NCI-H226 (cell line): Measurements from ENCODE around the gene UBR3.
"Not testable (repeated sequence)": the region's sequence is repeated elsewhere in the genome, so short reads cannot be mapped to it uniquely, and the experiment has no call there.

ENCODE experiments used
- DNase-seq: peaks from one replicate; pipeline ENCODE4 v3.0.0-alpha.2; 2015

The UBR3 gene, protein sequence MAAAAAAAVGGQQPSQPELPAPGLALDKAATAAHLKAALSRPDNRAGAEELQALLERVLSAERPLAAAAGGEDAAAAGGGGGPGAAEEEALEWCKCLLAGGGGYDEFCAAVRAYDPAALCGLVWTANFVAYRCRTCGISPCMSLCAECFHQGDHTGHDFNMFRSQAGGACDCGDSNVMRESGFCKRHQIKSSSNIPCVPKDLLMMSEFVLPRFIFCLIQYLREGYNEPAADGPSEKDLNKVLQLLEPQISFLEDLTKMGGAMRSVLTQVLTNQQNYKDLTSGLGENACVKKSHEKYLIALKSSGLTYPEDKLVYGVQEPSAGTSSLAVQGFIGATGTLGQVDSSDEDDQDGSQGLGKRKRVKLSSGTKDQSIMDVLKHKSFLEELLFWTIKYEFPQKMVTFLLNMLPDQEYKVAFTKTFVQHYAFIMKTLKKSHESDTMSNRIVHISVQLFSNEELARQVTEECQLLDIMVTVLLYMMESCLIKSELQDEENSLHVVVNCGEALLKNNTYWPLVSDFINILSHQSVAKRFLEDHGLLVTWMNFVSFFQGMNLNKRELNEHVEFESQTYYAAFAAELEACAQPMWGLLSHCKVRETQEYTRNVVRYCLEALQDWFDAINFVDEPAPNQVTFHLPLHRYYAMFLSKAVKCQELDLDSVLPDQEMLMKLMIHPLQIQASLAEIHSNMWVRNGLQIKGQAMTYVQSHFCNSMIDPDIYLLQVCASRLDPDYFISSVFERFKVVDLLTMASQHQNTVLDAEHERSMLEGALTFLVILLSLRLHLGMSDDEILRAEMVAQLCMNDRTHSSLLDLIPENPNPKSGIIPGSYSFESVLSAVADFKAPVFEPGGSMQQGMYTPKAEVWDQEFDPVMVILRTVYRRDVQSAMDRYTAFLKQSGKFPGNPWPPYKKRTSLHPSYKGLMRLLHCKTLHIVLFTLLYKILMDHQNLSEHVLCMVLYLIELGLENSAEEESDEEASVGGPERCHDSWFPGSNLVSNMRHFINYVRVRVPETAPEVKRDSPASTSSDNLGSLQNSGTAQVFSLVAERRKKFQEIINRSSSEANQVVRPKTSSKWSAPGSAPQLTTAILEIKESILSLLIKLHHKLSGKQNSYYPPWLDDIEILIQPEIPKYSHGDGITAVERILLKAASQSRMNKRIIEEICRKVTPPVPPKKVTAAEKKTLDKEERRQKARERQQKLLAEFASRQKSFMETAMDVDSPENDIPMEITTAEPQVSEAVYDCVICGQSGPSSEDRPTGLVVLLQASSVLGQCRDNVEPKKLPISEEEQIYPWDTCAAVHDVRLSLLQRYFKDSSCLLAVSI (N-terminal part only)

GRCh38 chr2:169827272-169828140, at the start of gene UBR3:
TSS of gene UBR3 (plus strand) at chr2:169827454. CDS start at chr2:169827508, 54 bp downstream.
- peak; percentile 88 for DNase-seq

- no peak for DNase-seq
These were observed 48.8 kb upstream of the UBR3 start for GRCh38 chr2:169778446-169778845.

DNA sequence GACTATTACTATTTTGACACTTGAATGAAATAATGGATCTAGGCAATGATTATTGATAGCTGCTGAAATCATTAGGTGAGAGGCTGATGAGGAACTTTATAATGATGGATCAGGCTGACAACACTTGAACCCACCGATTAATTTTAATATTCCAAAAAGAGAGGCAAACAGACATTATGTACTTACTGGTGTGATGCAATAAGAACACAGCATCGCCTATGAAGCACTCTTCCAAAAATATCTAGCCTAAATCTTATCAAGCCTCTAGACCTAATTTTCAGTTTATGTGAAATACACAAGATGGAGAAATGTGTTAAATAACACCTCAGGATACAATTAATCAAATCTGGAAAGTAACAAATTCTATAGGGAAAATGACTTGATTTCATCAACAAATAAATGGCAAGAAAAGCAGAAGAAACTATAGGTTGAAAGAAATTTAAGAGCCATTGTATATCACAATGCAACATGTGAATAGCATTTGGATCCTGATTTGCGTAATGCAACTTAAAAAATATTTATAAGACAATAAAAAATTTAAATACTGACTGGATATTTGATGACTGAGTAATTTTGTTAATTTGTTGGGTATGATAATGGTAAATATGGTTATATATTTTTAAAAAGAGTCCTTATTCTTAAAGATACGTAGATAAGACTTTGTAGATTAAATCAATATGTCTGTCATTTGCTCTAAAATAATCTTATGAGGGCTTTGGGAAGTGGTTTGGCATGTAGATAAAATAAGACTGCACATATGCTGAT, 45.8 kb upstream of the UBR3 start:
- no peak for DNase-seq

DNA sequence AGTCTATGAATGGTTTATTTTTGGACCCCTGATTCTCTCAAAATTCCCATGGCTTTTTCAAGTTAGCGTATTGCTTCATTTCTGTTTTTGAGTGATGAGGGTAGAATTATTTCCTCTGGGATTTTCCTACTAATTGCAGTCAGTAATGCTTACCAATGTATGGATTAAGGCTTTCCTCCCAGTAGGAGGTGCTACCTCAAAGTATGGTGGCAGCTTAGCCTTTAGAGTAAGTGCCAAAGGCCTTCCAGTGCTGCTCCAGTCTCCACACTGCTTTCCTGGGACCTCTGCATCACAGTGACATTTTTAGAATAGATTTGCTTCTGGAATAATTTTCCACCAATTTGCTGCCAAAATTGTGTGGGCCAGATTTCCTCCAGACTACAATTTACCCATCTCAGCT, 44.7 kb upstream of the UBR3 start:
- DNase-seq = no peak

DNA sequence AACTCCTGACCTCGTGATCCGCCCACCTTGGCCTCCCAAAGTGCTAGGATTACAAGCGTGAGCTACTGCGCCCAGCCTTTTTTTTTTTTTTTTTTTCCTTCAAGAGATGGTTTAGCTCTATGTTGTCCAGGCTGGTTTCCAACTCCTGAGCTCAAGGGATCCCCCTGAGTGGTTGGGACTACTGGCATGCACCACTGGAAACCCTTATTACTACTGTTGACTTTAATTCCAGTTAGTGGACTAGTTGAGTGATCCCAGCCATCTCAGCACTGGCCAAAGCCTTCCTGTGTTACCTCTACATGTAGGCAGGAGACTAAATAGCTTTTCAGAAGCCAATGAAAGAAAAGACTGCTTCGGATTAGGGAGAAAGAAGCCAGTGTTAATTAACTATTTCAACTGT, 36.7 kb upstream of the UBR3 start:
- no peak for DNase-seq

GRCh38 chr2:169795181-169795580, 32.1 kb upstream of the UBR3 start:
- DNase-seq = no peak

DNA sequence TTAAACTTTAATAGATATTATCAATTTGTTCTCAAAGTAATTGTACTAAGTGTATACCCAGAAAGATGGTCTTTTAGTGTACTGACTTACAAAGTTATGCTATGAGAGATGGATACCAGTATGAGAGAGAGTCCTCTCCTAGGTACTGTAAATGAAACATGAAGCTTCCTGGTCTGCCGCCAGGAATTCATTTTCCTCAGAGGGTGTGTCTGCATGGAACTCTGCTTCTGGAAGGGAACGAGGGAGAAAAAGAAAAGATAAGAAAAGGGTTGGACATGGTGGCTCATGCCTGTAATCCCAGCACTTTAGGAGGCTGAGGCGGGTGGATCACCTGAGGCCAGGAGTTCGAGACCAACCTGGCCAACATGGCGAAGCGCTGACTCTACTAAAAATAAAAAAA, 30.8 kb upstream of the UBR3 start:
- peak; percentile 65 for DNase-seq

DNA sequence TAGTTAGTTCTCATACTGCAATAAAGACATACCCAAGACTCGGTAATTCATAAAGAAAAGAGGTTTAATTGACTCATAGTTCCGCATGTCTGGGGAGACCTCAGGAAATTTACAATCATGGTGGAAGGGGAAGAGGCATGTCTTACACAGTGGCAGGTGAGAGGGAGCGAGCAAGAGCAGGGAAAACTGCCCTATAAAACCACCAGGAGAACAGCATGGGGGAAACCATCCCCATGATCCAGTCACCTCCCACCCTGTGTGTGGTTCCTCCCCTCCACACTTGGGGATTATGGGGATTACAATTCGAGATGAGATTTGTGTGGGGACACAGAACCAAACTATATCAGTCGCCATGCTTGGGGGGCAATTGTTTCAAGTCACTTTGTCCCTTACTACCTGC, 29.7 kb upstream of the UBR3 start:
- no peak for DNase-seq

DNA sequence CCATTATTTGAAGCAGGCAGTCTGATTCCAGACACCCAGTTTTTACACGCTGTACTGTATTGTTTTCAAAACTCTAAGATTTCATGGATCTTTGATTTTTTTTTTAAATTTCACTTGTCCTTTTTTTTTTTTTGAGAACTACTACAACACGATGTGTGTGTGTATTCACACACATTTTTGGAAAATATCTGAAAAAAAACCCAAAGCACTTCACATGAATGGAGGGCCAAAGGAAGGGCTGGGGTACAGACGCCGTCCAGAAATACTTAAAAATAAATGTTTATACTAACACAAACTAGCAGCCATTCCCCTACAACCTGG, 28.9 kb upstream of the UBR3 start:
- DNase-seq = no peak

DNA sequence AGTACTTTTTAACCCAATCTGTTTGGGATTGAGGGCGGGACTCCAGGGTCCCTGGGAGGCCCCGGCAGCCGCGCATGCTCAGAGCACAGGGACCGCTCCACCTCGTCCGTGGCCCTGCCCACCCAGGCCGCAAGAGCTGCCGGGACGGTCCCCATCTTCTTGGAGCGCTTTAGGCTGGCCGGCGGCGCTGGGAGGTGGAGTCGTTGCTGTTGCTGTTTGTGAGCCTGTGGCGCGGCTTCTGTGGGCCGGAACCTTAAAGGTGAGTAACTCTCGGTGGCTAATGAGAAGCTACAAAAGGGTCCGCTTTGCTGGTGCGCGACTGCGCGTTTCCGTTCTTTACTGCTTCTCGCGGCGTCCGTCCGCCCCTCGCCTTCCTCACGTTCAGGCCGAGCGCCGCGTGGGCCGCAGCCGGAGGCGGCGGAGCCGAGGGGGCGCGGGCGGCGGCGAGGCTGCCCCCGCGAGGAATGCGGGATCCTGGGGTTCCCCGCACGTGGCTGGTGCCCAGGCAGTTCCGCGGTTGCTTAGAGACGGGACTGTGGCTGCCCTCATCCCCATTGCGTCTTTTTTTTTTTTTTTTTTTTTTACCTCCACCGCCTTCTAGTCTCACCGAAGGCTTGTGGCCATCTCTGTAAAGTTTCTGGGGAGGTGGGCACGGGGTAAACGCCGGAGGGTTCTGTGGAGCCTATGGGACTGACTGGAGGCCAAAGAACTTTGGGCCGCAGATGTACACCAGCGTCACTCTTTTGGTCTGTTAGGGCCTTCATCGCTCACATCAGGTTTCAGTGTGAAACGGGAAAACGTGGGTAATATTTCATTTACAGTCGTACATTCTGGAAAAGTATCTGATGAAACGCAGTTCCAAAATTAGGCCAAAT, 28.3 kb upstream of the UBR3 start, which contains the start of gene SSB:
SSB (plus strand) TSS at position 154 of the 875 bp plus-strand sequence. CDS start 2,090 bp downstream, outside the sequence.
- DNase-seq = peak; percentile 94

DNA sequence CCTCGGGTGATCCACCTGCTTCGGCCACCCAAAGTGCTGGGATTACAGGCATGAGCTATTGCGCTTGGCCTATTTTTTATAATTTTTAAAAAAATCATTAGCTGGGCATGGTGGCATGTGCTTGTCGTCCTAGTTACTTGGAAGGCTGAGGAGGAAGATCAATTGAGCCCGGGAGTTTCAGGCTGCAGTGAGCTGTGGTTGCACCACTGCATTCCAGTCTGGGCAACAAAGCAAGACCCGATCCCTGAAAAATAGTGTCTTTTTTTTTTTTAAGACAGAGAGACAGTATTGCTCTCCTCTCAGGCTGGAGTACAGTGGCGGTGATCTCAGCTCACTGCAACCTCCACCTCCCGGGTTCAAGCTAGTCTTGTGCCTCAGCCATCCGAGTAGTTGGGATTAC, 23.8 kb upstream of the UBR3 start:
- DNase-seq = no peak

GRCh38 chr2:169806586-169806985, 20.7 kb upstream of the UBR3 start:
- no peak for DNase-seq

DNA sequence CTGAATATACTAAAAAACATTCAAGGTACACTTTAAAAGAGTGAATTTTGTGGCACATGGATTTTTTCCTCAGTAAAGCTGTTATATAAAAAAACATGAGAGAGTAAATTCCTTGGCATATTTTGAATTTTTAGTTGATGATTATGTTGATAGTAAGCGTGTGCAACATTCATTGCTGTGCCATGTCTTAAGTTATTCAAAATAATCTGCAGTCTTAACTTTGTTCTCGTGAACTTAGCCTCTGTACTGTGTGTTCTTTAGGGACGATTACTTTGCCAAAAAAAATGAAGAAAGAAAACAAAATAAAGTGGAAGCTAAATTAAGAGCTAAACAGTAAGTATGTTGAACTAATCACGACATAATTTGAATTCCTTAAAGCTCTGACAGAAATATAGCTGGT, 19.0 kb upstream of the UBR3 start:
- no peak for DNase-seq

DNA sequence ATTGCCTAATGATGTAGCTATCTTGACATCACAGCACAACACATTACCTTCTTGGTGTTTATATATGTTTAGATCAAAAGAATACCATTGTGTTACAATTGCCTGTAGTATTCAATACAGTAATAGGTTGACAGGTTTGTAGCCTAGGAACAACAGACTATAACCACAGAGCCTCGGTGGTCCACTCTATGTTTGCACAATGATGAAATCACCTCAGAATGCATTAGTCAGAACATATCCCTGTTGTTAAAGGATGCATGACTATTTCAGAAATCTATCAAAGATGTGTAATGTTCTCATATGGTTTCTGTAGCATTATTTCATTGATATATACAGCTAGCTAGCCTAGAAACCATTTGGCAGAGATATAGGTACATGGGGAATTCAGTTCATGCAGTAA, 11.4 kb upstream of the UBR3 start:
- peak; percentile 72 for DNase-seq

GRCh38 chr2:169816961-169817360, 10.3 kb upstream of the UBR3 start:
- DNase-seq = not testable (repeated sequence)

GRCh38 chr2:169817369-169817768, 9.9 kb upstream of the UBR3 start:
- not testable (repeated sequence) for DNase-seq

DNA sequence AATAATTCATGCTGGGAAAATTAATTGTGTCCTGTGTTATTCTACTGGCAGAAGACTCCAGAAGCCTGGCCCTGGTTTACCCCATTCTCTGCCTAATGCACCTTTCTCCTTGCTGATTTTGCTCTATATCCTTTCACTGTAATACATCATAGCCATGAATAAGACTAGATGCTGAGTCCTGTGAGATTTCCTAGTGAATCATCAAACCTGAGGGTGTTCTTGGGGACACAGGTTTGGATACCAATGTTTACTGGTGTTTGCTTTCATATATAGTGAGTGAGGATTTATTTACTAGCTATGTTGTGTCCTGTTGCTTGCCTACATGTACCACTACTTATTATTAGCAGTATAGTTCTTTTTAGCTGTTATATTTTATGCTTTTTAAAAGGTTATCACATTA, 9.0 kb upstream of the UBR3 start:
- no peak for DNase-seq

DNA sequence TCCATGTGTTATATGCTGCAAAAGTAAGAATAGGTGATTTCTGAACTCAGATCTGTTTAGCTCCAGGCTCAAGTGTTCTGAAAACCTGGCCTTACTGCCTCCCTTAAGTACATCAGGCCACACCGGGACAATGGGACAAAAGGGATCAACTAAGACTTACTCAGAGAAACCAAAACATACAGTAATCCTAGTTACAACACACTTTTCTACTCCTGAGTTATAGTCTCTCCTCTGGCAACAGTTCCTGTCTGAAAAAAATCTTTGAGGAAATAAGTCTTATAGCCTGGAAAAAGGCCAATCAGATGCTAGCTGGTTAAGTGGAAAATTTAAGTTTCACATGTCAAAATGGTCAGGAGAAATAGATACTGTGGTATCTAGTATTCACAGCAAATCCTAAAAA, 8.1 kb upstream of the UBR3 start:
- DNase-seq = no peak

DNA sequence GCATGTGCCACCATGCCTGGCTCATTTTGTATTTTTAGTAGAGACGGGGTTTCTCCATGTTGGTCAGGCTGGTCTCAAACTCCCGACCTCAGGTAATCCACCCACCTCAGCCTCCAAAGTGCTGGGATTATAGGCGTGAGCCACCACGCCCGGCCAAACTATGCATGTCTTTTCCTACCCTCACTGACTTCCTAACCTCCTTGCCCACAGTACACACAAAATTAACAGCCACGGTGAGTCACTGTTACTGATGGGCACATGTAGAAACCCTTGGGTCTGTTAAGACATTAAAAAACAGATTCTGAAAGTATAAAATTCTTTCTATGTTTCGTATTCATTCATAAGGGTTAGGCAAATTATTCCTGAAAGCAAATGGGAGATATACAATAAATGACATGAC, 7.2 kb upstream of the UBR3 start:
- peak; percentile 80 for DNase-seq

- DNase-seq = no peak
These were observed 5.2 kb upstream of the UBR3 start for GRCh38 chr2:169822036-169822435.
